GM23338 (cell line): ENCODE measurements around the gene ZNF836. TPM values are rescaled to one million over a fixed set of nuclear protein-coding genes. Genes with fewer than 3 reads are reported as not detected.

Source experiments
- ATAC-seq: fragments of 200-7000 bp; cut with Tn5 transposase; 3 replicates; pipeline ENCODE4 v1.9.1; 2020
- DNase-seq: peaks from one replicate; pipeline ENCODE4 v3.0.0-alpha.2; 2015; ENCODE audit warnings: low spot score
- H2AFZ ChIP-seq: fragments of 200-600 bp; sonication (generic); 2 replicates; pipeline ENCODE4 v1.8.0; 2016; ENCODE audit warnings: antibody characterized with exemption, mild to moderate bottlenecking, moderate library complexity
- H3F3A ChIP-seq: fragments of 200-600 bp; sonication (generic); replicated peaks from 2 replicates; pipeline ENCODE4 v1.8.0; 2017; ENCODE audit warnings: antibody characterized with exemption, mixed run types, low read depth
- H3K27ac ChIP-seq: fragments of 200-600 bp; sonication (generic); 2 replicates; pipeline ENCODE4 v1.6.1; 2016; ENCODE audit warnings: low read depth
- H3K27me3 ChIP-seq: fragments of 200-600 bp; sonication (generic); 2 replicates; pipeline ENCODE4 v1.8.0; 2016; ENCODE audit warnings: mild to moderate bottlenecking, mixed run types, moderate library complexity; ENCODE audit not compliant: insufficient read depth
- H3K36me3 ChIP-seq: fragments of 200-600 bp; sonication (generic); 2 replicates; pipeline ENCODE4 v1.8.0; 2016; ENCODE audit warnings: mild to moderate bottlenecking; ENCODE audit not compliant: insufficient read depth
- H3K4me1 ChIP-seq: fragments of 200-600 bp; sonication (generic); 2 replicates; pipeline ENCODE4 v1.8.0; 2016; ENCODE audit warnings: mild to moderate bottlenecking, moderate library complexity; ENCODE audit not compliant: insufficient read depth
- H3K4me2 ChIP-seq: fragments of 200-600 bp; sonication (generic); 2 replicates; pipeline ENCODE4 v1.7.1; 2017; ENCODE audit warnings: mixed run types
- H3K4me3 ChIP-seq: fragments of 200-600 bp; sonication (generic); 2 replicates; pipeline ENCODE4 v1.6.1; 2016; ENCODE audit warnings: mixed run types
- H3K79me2 ChIP-seq: fragments of 200-600 bp; sonication (generic); replicated peaks from 2 replicates; pipeline ENCODE4 v1.8.0; 2017; ENCODE audit warnings: mild to moderate bottlenecking; ENCODE audit not compliant: insufficient read depth
- H3K9me2 ChIP-seq: fragments of 200-600 bp; sonication (generic); 2 replicates; pipeline ENCODE4 v1.8.0; 2017; ENCODE audit not compliant: insufficient read depth
- H4K20me1 ChIP-seq: fragments of 200-600 bp; sonication (generic); replicated peaks from 2 replicates; pipeline ENCODE4 v1.8.0; 2017; ENCODE audit warnings: mild to moderate bottlenecking; ENCODE audit not compliant: insufficient read depth
- H3K27ac Mint-ChIP-seq: 2 replicates; pipeline ENCODE4 v1.8.0; 2020; ENCODE audit warnings: inconsistent platforms, mild to moderate bottlenecking, moderate library complexity, mixed read lengths
- H3K27me3 Mint-ChIP-seq: 3 replicates; pipeline ENCODE4 v1.8.0; 2022; ENCODE audit warnings: low read depth, mild to moderate bottlenecking, moderate library complexity, mixed read lengths, inconsistent platforms; ENCODE audit not compliant: insufficient read depth, poor library complexity
- H3K36me3 Mint-ChIP-seq: 3 replicates; pipeline ENCODE4 v1.8.0; 2021; ENCODE audit warnings: low read depth, mild to moderate bottlenecking, inconsistent platforms, moderate library complexity, mixed read lengths
- H3K4me1 Mint-ChIP-seq: 3 replicates; pipeline ENCODE4 v1.8.0; 2020; ENCODE audit warnings: mild to moderate bottlenecking, inconsistent platforms, mixed read lengths
- H3K4me3 Mint-ChIP-seq: 3 replicates; pipeline ENCODE4 v1.8.0; 2021; ENCODE audit warnings: moderate library complexity, mild to moderate bottlenecking, inconsistent platforms, mixed read lengths
- H3K9me3 Mint-ChIP-seq: 3 replicates; pipeline ENCODE4 v1.8.0; 2020; ENCODE audit warnings: moderate library complexity, mild to moderate bottlenecking, inconsistent platforms, mixed read lengths
- CTCF ChIP-seq, 2 experiments: fragments of 200-600 bp in 1 of 2; sonication (generic) in 1 of 2; conservative IDR thresholded peaks; 2 replicates each; pipeline versions ENCODE4 v1.5.1 to v1.6.1; 2016 to 2017; ENCODE audit warnings: antibody characterized with exemption in 2 of 2, low read depth in 2 of 2, mild to moderate bottlenecking in 2 of 2, moderate library complexity in 1 of 2
- ETS1 ChIP-seq: IDR thresholded peaks from 2 replicates; pipeline ENCODE4 v1.6.1; 2016; ENCODE audit warnings: antibody characterized with exemption
- EZH2 ChIP-seq: fragments of 200-600 bp; sonication (generic); IDR thresholded peaks from one replicate; pipeline ENCODE4 v1.8.0; 2017; ENCODE audit warnings: antibody characterized with exemption, mild to moderate bottlenecking, low read depth; ENCODE audit not compliant: unreplicated experiment
- JUNB ChIP-seq: IDR thresholded peaks from one replicate; pipeline ENCODE4 v1.6.1; 2016; ENCODE audit warnings: antibody characterized with exemption; ENCODE audit not compliant: unreplicated experiment
- POLR2AphosphoS5 ChIP-seq: IDR thresholded peaks from 2 replicates; pipeline ENCODE4 v1.6.1; 2016; ENCODE audit warnings: antibody characterized with exemption, low read depth
- REST ChIP-seq: IDR thresholded peaks from one replicate; pipeline ENCODE4 v1.6.1; 2018; ENCODE audit warnings: antibody characterized with exemption; ENCODE audit not compliant: unreplicated experiment
- STAT1 ChIP-seq: IDR thresholded peaks from one replicate; pipeline ENCODE4 v1.6.1; 2016; ENCODE audit warnings: antibody characterized with exemption; ENCODE audit not compliant: unreplicated experiment
- ZNF331 ChIP-seq: fragments of 250-450 bp; sonication (Bioruptor Pico); IDR thresholded peaks from 2 replicates; pipeline ENCODE4 v1.5.0; 2020; ENCODE audit warnings: low read depth, mild to moderate bottlenecking, moderate library complexity
- ZNF462 ChIP-seq: fragments of 250-450 bp; sonication (Bioruptor Pico); IDR thresholded peaks from 2 replicates; pipeline ENCODE4 v1.5.0; 2020; ENCODE audit warnings: mild to moderate bottlenecking, moderate library complexity
- polyA plus RNA-seq: library from polyadenylated mRNA; unstranded; fragments of >200 nt; fragmentation: Nextera tagmentation; extraction: Ambion mirVana; gene quantifications from 2 replicates; pipeline ENCODE4 v1.2.1, GENCODE V29; 2016
- total RNA-seq: library from RNA; depleted of rRNA; stranded (reverse); fragments of >200 nt; shearing (Covaris generic); gene quantifications from 2 replicates; pipeline ENCODE4 v1.2.3, GENCODE V29; 2014

The ZNF836 gene
- total and polyA plus RNA-seq, 2 experiments from 2014 or later, result 11.8 to 18.6 TPM

DNA sequence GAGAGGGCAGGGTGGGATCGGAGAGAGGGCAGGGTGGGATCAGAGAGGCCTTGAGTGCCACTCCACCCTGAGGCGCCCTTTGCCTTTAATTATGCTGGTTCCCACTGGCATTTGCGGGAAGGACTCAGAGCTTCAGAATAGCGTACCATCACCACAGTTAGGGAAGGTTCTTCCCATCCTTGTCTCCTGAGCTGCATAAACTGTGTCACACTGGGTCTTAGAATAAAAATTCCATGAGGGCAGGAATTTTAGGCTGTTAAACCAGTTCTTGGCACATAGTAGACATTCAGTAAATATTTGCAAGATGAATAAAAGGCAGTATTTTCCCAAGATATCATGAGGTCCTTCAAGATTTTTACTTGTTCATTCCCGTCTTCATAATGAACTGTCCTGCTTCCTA is 42.8 kb upstream of the ZNF836 start (continued):
- TF ChIP-seq ZNF462 (CRISPR knock-in tag) (no peak), ETS1 (no peak), POLR2AphosphoS5 (no peak), JUNB (no peak), STAT1 (no peak)

GRCh38 chr19:52212572-52213255 is 41.3 kb upstream of the ZNF836 start:
- ATAC-seq, result no peak
- H3K27me3 ChIP-seq, result no peaks in the 10 kb centered on the region
- peaks cover 4% of the 10 kb centered on the region for H3K27me3 Mint-ChIP-seq
- no peaks in the 10 kb centered on the region for H3K4me1 Mint-ChIP-seq
- H3K9me2 ChIP-seq, result no peaks in the 10 kb centered on the region
- no peak for TF ChIP-seq POLR2AphosphoS5
- no peak for TF ChIP-seq CTCF (conservative IDR thresholded peaks at IDR 0.05; ENCODE audit: low read depth in 2 of 2)
- TF ChIP-seq STAT1, result no peak
- TF ChIP-seq EZH2, result no peak
- no peak for TF ChIP-seq ZNF331 (CRISPR knock-in tag)
- TF ChIP-seq REST, result no peak
- H3K27ac Mint-ChIP-seq, result peak overlapping the region; percentile 85
- H3K36me3 ChIP-seq, result peaks cover 49% of the 10 kb centered on the region
- H3K4me2 ChIP-seq, result no peak overlapping the region
- peaks cover 11% of the 10 kb centered on the region for H4K20me1 ChIP-seq
- no peak overlapping the region for H3K4me3 Mint-ChIP-seq
- H2AFZ ChIP-seq, result no peak overlapping the region
- H3K79me2 ChIP-seq, result peaks cover 23% of the 10 kb centered on the region
- no peak overlapping the region for H3K27ac ChIP-seq
- no peaks in the 10 kb centered on the region for H3K9me3 Mint-ChIP-seq
- H3K4me3 ChIP-seq, result no peak overlapping the region
- no peaks in the 10 kb centered on the region for H3F3A ChIP-seq
- H3K4me1 ChIP-seq, result no peaks in the 10 kb centered on the region
- peaks cover 89% of the 10 kb centered on the region for H3K36me3 Mint-ChIP-seq
- DNase-seq, result no peak
